SU-DHL-6 (cell line): ENCODE measurements around the gene RFX4.

Source experiments
- H2AFZ ChIP-seq: fragments of 200-600 bp; sonication (generic); 2 replicates; pipeline ENCODE4 v1.6.1; 2014; ENCODE audit warnings: low read depth, mild to moderate bottlenecking, moderate library complexity, mixed read lengths, antibody characterized with exemption, low read length; ENCODE audit not compliant: severe bottlenecking
- H3F3A ChIP-seq: fragments of 200-600 bp; shearing (Covaris generic); 2 replicates; pipeline ENCODE4 v1.6.0; 2016; ENCODE audit warnings: antibody characterized with exemption, mild to moderate bottlenecking; ENCODE audit not compliant: insufficient read depth
- H3K27ac ChIP-seq: fragments of 200-600 bp; sonication (generic); 2 replicates; pipeline ENCODE4 v1.5.1; 2016; ENCODE audit warnings: low read depth, mild to moderate bottlenecking, low read length, moderate library complexity, mixed read lengths
- H3K27me3 ChIP-seq: fragments of 200-600 bp; sonication (generic), shearing (Covaris generic); 2 replicates; pipeline ENCODE4 v1.6.0; 2014; ENCODE audit warnings: mild to moderate bottlenecking, low read length
- H3K36me3 ChIP-seq: fragments of 200-600 bp; sonication (generic); 2 replicates; pipeline ENCODE4 v1.6.1; 2014; ENCODE audit warnings: mild to moderate bottlenecking, low read length, mixed read lengths
- H3K4me2 ChIP-seq: fragments of 300-600, 200-600 bp; shearing (Covaris generic), sonication (generic); 2 replicates; pipeline ENCODE4 v1.6.0; 2014; ENCODE audit warnings: low read length, low read depth, mild to moderate bottlenecking; ENCODE audit not compliant: poor library complexity, severe bottlenecking
- H3K4me3 ChIP-seq: fragments of 200-600 bp; sonication (generic); 2 replicates; pipeline ENCODE4 v1.5.1; 2014; ENCODE audit warnings: antibody characterized with exemption, low read length, mild to moderate bottlenecking, mixed read lengths; ENCODE audit not compliant: insufficient read depth, poor library complexity, severe bottlenecking
- H3K79me2 ChIP-seq: fragments of 200-600 bp; sonication (generic); 2 replicates; pipeline ENCODE4 v1.6.1; 2014; ENCODE audit warnings: mild to moderate bottlenecking, low read length, moderate library complexity; ENCODE audit not compliant: insufficient read depth
- H3K9ac ChIP-seq: fragments of 200-600 bp; sonication (generic); 2 replicates; pipeline ENCODE4 v1.7.0; 2014; ENCODE audit warnings: mild to moderate bottlenecking, low read length
- H3K9me2 ChIP-seq: fragments of 200-600 bp; sonication (generic); replicated peaks from 2 replicates; pipeline ENCODE4 v1.6.1; 2014; ENCODE audit warnings: low read length; ENCODE audit not compliant: insufficient read depth
- H3K9me3 ChIP-seq: fragments of 200-600 bp; sonication (generic); 2 replicates; pipeline ENCODE4 v1.6.1; 2014; ENCODE audit warnings: low read length, mixed read lengths; ENCODE audit not compliant: insufficient read depth
- H4K20me1 ChIP-seq: fragments of 200-600 bp; sonication (generic); 2 replicates; pipeline ENCODE4 v1.6.1; 2014; ENCODE audit warnings: low read depth, mild to moderate bottlenecking, antibody characterized with exemption, low read length, moderate library complexity, mixed read lengths
- CTCF ChIP-seq: fragments of 200-600 bp; sonication (generic); IDR thresholded peaks from one replicate; pipeline ENCODE4 v1.5.1; 2017; ENCODE audit warnings: antibody characterized with exemption, mild to moderate bottlenecking, low read length, moderate library complexity; ENCODE audit not compliant: insufficient read depth, poor library complexity, severe bottlenecking
- EZH2phosphoT487 ChIP-seq: fragments of 200-600 bp; sonication (generic), shearing (Covaris generic); conservative IDR thresholded peaks from 2 replicates; pipeline ENCODE4 v1.6.1; 2018; ENCODE audit warnings: mild to moderate bottlenecking, antibody characterized with exemption, low read length, moderate library complexity, mixed read lengths

The RFX4 gene

DNA sequence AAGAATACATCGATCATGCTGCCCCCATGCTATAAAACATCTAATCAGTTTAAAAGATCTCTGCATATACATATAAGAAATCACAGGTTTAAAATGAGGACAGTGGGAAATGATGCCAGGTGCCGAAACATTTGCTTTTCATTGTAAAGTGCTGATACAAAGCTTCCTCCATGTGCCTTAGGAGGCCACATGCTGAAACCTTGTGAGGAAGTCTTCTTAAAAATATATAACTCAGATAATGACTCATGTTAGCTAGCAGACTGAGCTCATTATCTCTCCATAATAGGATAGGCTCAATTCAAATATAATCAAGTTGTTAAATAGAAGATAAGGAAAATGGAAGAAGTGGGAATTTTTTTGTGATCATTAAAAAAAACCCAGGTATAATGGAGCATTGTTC lies 65.9 kb downstream of the RFX4 start:
- no peaks in the 10 kb centered on the region for H3K27me3 ChIP-seq
- H3K9me3 ChIP-seq, result no peaks in the 10 kb centered on the region
- no peaks in the 10 kb centered on the region for H3K79me2 ChIP-seq
- H3K9me2 ChIP-seq, result no peaks in the 10 kb centered on the region
- H3K36me3 ChIP-seq, result no peaks in the 10 kb centered on the region
- H3F3A ChIP-seq, result no peaks in the 10 kb centered on the region
- TF ChIP-seq CTCF (no peak), EZH2phosphoT487 (no peak)
- H3K27ac ChIP-seq, result no peak overlapping the region
- H3K4me3 ChIP-seq, result no peak overlapping the region
- H2AFZ ChIP-seq, result no peak overlapping the region
- no peaks in the 10 kb centered on the region for H4K20me1 ChIP-seq
- H3K9ac ChIP-seq, result no peak overlapping the region
- H3K4me2 ChIP-seq, result no peak overlapping the region

DNA sequence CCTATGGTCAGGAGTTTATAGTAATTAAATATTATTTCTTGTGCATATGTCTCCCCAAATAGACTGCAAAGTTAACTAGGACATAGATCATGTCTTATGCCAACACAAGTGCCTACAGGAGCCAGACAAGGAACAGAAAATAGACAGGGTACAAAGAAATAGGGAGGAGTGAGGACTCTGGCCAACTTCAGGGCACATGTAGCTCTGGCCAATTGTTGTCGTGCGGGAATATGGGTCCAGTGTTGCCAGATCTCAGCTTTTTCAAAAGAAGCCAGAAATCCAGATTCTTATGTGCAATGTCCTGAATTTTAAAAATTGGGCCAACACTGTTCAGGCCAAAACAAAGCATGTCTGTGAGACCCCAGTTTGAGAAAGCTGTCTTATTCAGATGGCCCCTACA lies 68.7 kb downstream of the RFX4 start:
- Histone ChIP-seq H2AFZ (no peak overlapping the region), H4K20me1 (no peaks in the 10 kb centered on the region), H3K79me2 (no peaks in the 10 kb centered on the region), H3K27me3 (no peaks in the 10 kb centered on the region), H3K9me3 (no peaks in the 10 kb centered on the region), H3K27ac (no peak overlapping the region), H3F3A (no peaks in the 10 kb centered on the region), H3K9me2 (no peaks in the 10 kb centered on the region), H3K9ac (no peak overlapping the region), H3K4me2 (no peak overlapping the region), H3K4me3 (no peak overlapping the region), H3K36me3 (no peaks in the 10 kb centered on the region)
- no peak for TF ChIP-seq CTCF
- no peak for TF ChIP-seq EZH2phosphoT487

- no peak for TF ChIP-seq EZH2phosphoT487
- no peaks in the 10 kb centered on the region for H3K27me3 ChIP-seq
- H3K9me3 ChIP-seq, result no peaks in the 10 kb centered on the region
These were observed 69.8 kb downstream of the RFX4 start for GRCh38 chr12:106652510-106653015.

GRCh38 chr12:106655577-106655976 lies 72.8 kb downstream of the RFX4 start:
- Histone ChIP-seq H3K27me3 (no peaks in the 10 kb centered on the region), H3K9me3 (no peaks in the 10 kb centered on the region), H3K9me2 (no peaks in the 10 kb centered on the region), H3K79me2 (no peaks in the 10 kb centered on the region), H3K36me3 (no peaks in the 10 kb centered on the region), H2AFZ (no peak overlapping the region), H3F3A (no peaks in the 10 kb centered on the region), H3K4me2 (no peak overlapping the region), H3K27ac (no peak overlapping the region), H3K4me3 (no peak overlapping the region), H3K9ac (no peak overlapping the region), H4K20me1 (no peaks in the 10 kb centered on the region)
- TF ChIP-seq CTCF, result no peak
- TF ChIP-seq EZH2phosphoT487, result no peak

More at GRCh38 chr12:106652510-106653015, 69.8 kb downstream of the RFX4 start:
- Histone ChIP-seq H3K9me2 (no peaks in the 10 kb centered on the region), H3K4me3 (no peak overlapping the region), H3K27ac (no peak overlapping the region), H3K36me3 (no peaks in the 10 kb centered on the region), H4K20me1 (no peaks in the 10 kb centered on the region), H3K4me2 (no peak overlapping the region), H3K9ac (no peak overlapping the region), H2AFZ (no peak overlapping the region), H3F3A (no peaks in the 10 kb centered on the region), H3K79me2 (no peaks in the 10 kb centered on the region)
